ENCODE results near the gene PRKRA. TPM values are rescaled to one million over a fixed set of nuclear protein-coding genes. Genes with fewer than 3 reads are reported as not detected.

PRKRA gene
- total and polyA plus RNA-seq, 2 of the 13 experiments (the other 11 are each of a cell fraction or from before 2014, with no cell fraction given) = 53.1 to 74.7 TPM

DNA sequence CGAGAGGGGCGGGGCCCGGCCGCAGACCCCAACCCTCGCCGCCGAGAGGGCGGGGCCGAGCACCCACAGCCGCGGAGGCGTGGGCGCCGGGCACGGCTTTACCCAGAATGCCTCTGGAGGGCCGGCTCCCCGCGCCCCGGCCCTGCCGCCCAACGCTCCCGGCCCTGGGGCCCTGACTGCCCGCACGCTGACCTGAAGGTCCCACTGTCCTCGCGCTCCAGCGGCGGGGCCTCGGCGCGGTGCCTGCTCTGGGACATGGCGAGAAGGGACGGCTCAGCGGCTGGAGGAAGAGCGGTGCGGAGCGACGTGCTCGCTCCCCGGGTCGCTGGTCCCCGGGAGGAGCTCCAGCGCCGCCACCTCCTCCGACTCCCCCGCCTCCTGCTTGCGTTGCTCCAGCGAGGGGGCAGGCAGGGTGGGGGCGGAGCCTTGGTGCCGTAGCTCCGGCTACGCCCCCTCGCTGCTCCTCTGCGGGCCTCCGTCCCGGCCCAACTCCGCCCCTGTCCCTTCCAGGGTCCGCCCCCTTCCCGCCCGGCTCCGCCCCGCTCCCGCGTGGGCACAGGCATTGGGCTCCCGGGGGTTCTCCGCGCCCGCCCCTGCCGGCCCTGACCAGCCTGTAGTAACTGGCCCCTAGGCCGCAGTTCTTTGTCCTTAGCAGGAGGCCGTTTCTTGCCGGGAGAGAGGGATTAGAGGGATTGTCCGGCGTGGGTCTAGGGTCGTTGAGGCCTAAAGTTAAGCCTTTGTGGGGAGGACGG, at the start of gene PRKRA, which contains the start of gene PJVK (continued):
- TF ChIP-seq ZNF318 (CRISPR knock-in tag; IDR thresholded peaks at IDR 0.05) = peak; percentile 90; the same call in 1 of the 2 replicates
- TF ChIP-seq ZNF580 (CRISPR knock-in tag; IDR thresholded peaks at IDR 0.05; ENCODE audit: borderline replicate concordance, low read depth) = peak; percentile 95; the same call in 1 of the 2 replicates
- TF ChIP-seq KIAA2018 (CRISPR knock-in tag; IDR thresholded peaks at IDR 0.05; ENCODE audit: borderline replicate concordance) = no peak
- TF ChIP-seq MBNL3 (CRISPR knock-in tag; conservative IDR thresholded peaks at IDR 0.05) = no peak
- TF ChIP-seq ZNF264 (CRISPR knock-in tag; IDR thresholded peaks at IDR 0.05) = peak; percentile 93
- TF ChIP-seq, protein P1, sequence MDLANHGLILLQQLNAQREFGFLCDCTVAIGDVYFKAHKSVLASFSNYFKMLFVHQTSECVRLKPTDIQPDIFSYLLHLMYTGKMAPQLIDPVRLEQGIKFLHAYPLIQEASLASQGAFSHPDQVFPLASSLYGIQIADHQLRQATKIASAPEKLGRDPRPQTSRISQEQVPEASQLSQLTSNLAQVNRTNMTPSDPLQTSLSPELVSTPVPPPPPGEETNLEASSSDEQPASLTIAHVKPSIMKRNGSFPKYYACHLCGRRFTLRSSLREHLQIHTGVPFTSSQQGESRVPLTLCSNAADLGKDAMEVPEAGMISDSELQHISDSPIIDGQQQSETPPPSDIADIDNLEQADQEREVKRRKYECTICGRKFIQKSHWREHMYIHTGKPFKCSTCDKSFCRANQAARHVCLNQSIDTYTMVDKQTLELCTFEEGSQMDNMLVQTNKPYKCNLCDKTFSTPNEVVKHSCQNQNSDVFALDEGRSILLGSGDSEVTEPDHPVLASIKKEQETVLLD (CRISPR knock-in tag; IDR thresholded peaks at IDR 0.05; ENCODE audit: low read depth) = peak; percentile 81
- peak; percentile 72; the same call in 1 of the 2 replicates for TF ChIP-seq MTF2 (CRISPR knock-in tag; IDR thresholded peaks at IDR 0.05; ENCODE audit: borderline replicate concordance)
- TF ChIP-seq NFIB (CRISPR knock-in tag; IDR thresholded peaks at IDR 0.05; ENCODE audit: borderline replicate concordance) = no peak
- TF ChIP-seq SNAI1 (CRISPR knock-in tag; IDR thresholded peaks at IDR 0.05; ENCODE audit: borderline replicate concordance) = peak; percentile 75; the same call in 1 of the 2 replicates
